ENCODE data around the gene CACNA1F. TPM values are rescaled to one million over a fixed set of nuclear protein-coding genes. Genes with fewer than 3 reads are reported as not detected.

The CACNA1F gene
- total and polyA plus RNA-seq, 2 experiments from 2014 or later, result not detected

- Histone ChIP-seq H3K4me3 (no peak overlapping the region), H3K79me2 (ENCODE audit: insufficient read depth) (no peaks in the 10 kb centered on the region), H3K9ac (no peak overlapping the region), H3K4me2 (ENCODE audit: unreplicated experiment) (no peak overlapping the region), H3K9me2 (ENCODE audit: insufficient read depth) (no peaks in the 10 kb centered on the region), H3K36me3 (ENCODE audit: low read depth) (no peaks in the 10 kb centered on the region), H3K9me3 (ENCODE audit: low read depth) (no peaks in the 10 kb centered on the region), H3K27me3 (replicated peaks; ENCODE audit: insufficient read depth) (no peaks in the 10 kb centered on the region), H2AFZ (no peak overlapping the region), H3K4me1 (ENCODE audit: insufficient read depth) (no peaks in the 10 kb centered on the region), H3F3A (ENCODE audit: insufficient read depth) (no peaks in the 10 kb centered on the region), H3K27ac (no peak overlapping the region), H4K20me1 (ENCODE audit: insufficient read depth) (no peaks in the 10 kb centered on the region)
- DNase-seq, result no peak
- 0 to 18% methylated on average over 1 of the region's 1 CpG for WGBS, 2 experiments (ENCODE audit: low coverage in 1 of 2, low lambda C conversion rate in 2 of 2, missing lambda C conversion rate in 2 of 2)
- in situ Hi-C loops (cut with MboI), result no loop called here
- TF ChIP-seq EZH2 (IDR thresholded peaks at IDR 0.05; ENCODE audit: insufficient read depth, poor library complexity, severe bottlenecking), result no peak
- no peak for TF ChIP-seq EZH2phosphoT487 (IDR thresholded peaks at IDR 0.05; ENCODE audit: insufficient read depth, low read depth)
Measured at GRCh38 chrX:49262603-49263002, 29.5 kb upstream of the CACNA1F start.

GRCh38 chrX:49260221-49260985, 27.3 kb upstream of the CACNA1F start:
- in situ Hi-C loops (cut with MboI), result no loop called here
- Histone ChIP-seq H3K27me3 (replicated peaks; ENCODE audit: insufficient read depth) (no peaks in the 10 kb centered on the region), H3K79me2 (ENCODE audit: insufficient read depth) (no peaks in the 10 kb centered on the region), H2AFZ (no peak overlapping the region), H3K27ac (no peak overlapping the region), H3K9me3 (ENCODE audit: low read depth) (no peaks in the 10 kb centered on the region), H3K9me2 (ENCODE audit: insufficient read depth) (no peaks in the 10 kb centered on the region), H3K9ac (no peak overlapping the region), H4K20me1 (ENCODE audit: insufficient read depth) (no peaks in the 10 kb centered on the region), H3K36me3 (ENCODE audit: low read depth) (no peaks in the 10 kb centered on the region), H3K4me2 (ENCODE audit: unreplicated experiment) (no peak overlapping the region), H3K4me3 (no peak overlapping the region), H3K4me1 (ENCODE audit: insufficient read depth) (no peaks in the 10 kb centered on the region), H3F3A (ENCODE audit: insufficient read depth) (no peaks in the 10 kb centered on the region)
- no peak for TF ChIP-seq EZH2phosphoT487 (IDR thresholded peaks at IDR 0.05; ENCODE audit: insufficient read depth, low read depth)
- no peak for TF ChIP-seq EZH2 (IDR thresholded peaks at IDR 0.05; ENCODE audit: insufficient read depth, poor library complexity, severe bottlenecking)
- 91 to 94% methylated on average over 15 to 17 of the region's 17 CpGs for WGBS, 2 experiments (ENCODE audit: low coverage in 1 of 2, low lambda C conversion rate in 2 of 2, missing lambda C conversion rate in 2 of 2)
- DNase-seq, result no peak

GRCh38 chrX:49258749-49259124, 25.6 kb upstream of the CACNA1F start:
- Histone ChIP-seq H3K4me1 (ENCODE audit: insufficient read depth) (no peaks in the 10 kb centered on the region), H3K27ac (no peak overlapping the region), H4K20me1 (ENCODE audit: insufficient read depth) (no peaks in the 10 kb centered on the region), H3K4me2 (ENCODE audit: unreplicated experiment) (no peak overlapping the region), H3K36me3 (ENCODE audit: low read depth) (no peaks in the 10 kb centered on the region), H3K79me2 (ENCODE audit: insufficient read depth) (no peaks in the 10 kb centered on the region), H2AFZ (no peak overlapping the region), H3K9ac (no peak overlapping the region), H3K4me3 (no peak overlapping the region), H3K9me3 (ENCODE audit: low read depth) (no peaks in the 10 kb centered on the region), H3K27me3 (replicated peaks; ENCODE audit: insufficient read depth) (no peaks in the 10 kb centered on the region), H3F3A (ENCODE audit: insufficient read depth) (no peaks in the 10 kb centered on the region), H3K9me2 (ENCODE audit: insufficient read depth) (no peaks in the 10 kb centered on the region)
- WGBS, 2 experiments (ENCODE audit: low coverage in 1 of 2, low lambda C conversion rate in 2 of 2, missing lambda C conversion rate in 2 of 2), result 65 to 72% methylated on average over 5 of the region's 5 CpGs
- no peak for DNase-seq
- in situ Hi-C loops (cut with MboI), result no loop called here
- TF ChIP-seq EZH2phosphoT487 (IDR thresholded peaks at IDR 0.05; ENCODE audit: insufficient read depth, low read depth) (no peak), EZH2 (IDR thresholded peaks at IDR 0.05; ENCODE audit: insufficient read depth, poor library complexity, severe bottlenecking) (no peak)

GRCh38 chrX:49257846-49258748, 25.0 kb upstream of the CACNA1F start:
- 53 to 74% methylated on average over 4 to 14 of the region's 20 CpGs for WGBS, 2 experiments (ENCODE audit: low coverage in 1 of 2, low lambda C conversion rate in 2 of 2, missing lambda C conversion rate in 2 of 2)
- H3K9me3 ChIP-seq (ENCODE audit: low read depth), result no peaks in the 10 kb centered on the region
- no peak overlapping the region for H2AFZ ChIP-seq
- H3K27me3 ChIP-seq (replicated peaks; ENCODE audit: insufficient read depth), result no peaks in the 10 kb centered on the region
- no peaks in the 10 kb centered on the region for H4K20me1 ChIP-seq (ENCODE audit: insufficient read depth)
- in situ Hi-C loops (cut with MboI), result no loop called here
- no peaks in the 10 kb centered on the region for H3K79me2 ChIP-seq (ENCODE audit: insufficient read depth)
- no peak overlapping the region for H3K4me3 ChIP-seq
- TF ChIP-seq EZH2phosphoT487 (IDR thresholded peaks at IDR 0.05; ENCODE audit: insufficient read depth, low read depth) (no peak), EZH2 (IDR thresholded peaks at IDR 0.05; ENCODE audit: insufficient read depth, poor library complexity, severe bottlenecking) (no peak)
- no peak overlapping the region for H3K27ac ChIP-seq
- no peak overlapping the region for H3K4me2 ChIP-seq (ENCODE audit: unreplicated experiment)
- H3K36me3 ChIP-seq (ENCODE audit: low read depth), result no peaks in the 10 kb centered on the region
- H3F3A ChIP-seq (ENCODE audit: insufficient read depth), result no peaks in the 10 kb centered on the region
- H3K9me2 ChIP-seq (ENCODE audit: insufficient read depth), result no peaks in the 10 kb centered on the region
- no peak for DNase-seq
- H3K4me1 ChIP-seq (ENCODE audit: insufficient read depth), result no peaks in the 10 kb centered on the region
- no peak overlapping the region for H3K9ac ChIP-seq

All from GM23248 (cell line).